NCI-H2107 (cell line): ENCODE data around the gene BCL11B.

Source experiments
- DNase-seq: peaks from one replicate; lab custom pipeline; 2025; lab: John Stamatoyannopoulos, UW

BCL11B gene

GRCh38 chr14:99159341-99160340 is 112.4 kb downstream of the BCL11B start:
- DNase-seq, result no peak

DNA sequence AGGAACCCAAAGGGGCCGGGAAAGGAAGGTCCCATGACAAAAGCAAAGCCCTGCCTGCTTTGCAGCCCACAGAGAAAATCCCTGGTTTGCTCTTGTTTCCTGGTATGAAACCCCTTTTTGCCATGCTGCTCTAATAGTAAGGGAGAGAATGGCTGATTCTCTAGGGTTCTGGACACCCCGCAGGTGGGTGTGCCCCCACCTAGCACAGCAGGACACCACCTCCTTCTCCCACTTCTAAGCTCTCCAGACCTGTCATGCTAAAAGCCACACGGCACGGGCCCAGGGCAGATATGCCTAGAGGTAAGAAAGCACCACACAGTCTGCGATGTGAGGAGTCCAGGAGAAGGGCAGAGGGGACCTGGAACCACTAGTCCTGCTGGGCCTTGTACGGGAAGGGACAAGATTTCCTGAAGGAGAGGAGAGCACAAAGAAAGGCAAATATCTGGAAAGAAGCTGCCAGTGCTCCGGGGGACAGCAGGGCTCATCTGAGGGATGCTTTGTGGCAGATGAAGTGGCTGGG is 113.3 kb downstream of the BCL11B start:
- DNase-seq, result no peak

- DNase-seq, result no peak
These were observed 113.8 kb downstream of the BCL11B start for GRCh38 chr14:99158150-99158549.

- DNase-seq, result no peak
These were observed 114.3 kb downstream of the BCL11B start for GRCh38 chr14:99157676-99158075.

- DNase-seq, result no peak
These were observed 114.8 kb downstream of the BCL11B start for GRCh38 chr14:99157246-99157645.

GRCh38 chr14:99156814-99157213 is 115.2 kb downstream of the BCL11B start:
- no peak for DNase-seq

GRCh38 chr14:99156090-99156425 is 115.9 kb downstream of the BCL11B start:
- no peak for DNase-seq

DNA sequence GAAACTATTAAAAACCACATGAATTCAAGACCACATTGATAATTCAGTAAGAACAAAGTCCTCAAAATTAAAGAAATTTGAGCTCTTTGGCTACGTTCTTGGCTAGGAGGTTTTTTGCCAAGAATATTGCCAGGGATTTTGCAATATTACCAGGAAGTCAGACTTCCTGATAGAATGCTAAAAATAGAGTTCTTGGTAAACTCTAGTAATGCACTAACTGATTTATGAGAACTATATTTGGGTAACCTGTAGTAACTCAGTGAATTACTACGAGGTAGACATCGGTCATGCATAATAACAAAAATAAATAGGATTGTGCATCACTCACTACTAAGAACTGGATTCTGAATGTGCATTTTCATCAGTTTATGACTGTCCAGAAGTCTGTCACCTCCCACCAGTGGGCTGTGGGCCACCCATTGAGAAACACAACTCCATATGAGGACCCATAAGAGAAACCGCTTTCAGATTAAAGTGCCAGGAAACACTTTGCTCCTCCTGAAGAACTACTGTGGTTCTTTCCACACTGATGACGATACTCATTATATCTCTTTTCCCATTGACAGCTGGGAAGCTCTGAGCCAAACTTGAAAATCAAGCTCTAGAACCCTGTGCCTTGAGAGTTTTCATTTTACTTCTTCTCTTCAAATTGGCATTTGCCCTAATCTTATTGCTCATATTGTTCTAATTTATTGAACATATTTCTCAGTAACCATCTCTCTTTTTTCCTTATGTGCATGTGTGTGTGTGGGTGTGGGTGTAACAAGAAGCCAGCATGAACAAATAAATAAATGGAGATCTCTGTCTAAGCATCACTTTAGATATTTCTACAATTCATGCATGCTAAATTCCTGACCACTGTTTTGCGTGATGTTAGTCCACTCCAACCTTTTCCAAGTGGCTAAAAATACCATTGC is 116.6 kb downstream of the BCL11B start:
- no peak for DNase-seq

- no peak for DNase-seq
These were observed 121.8 kb downstream of the BCL11B start for GRCh38 chr14:99150236-99150635.

- no peak for DNase-seq
These were observed 123.0 kb downstream of the BCL11B start for GRCh38 chr14:99148861-99149610.

- DNase-seq, result no peak
These were observed 123.9 kb downstream of the BCL11B start for GRCh38 chr14:99148131-99148530.

- no peak for DNase-seq
These were observed 124.6 kb downstream of the BCL11B start for GRCh38 chr14:99147366-99147740.

DNA sequence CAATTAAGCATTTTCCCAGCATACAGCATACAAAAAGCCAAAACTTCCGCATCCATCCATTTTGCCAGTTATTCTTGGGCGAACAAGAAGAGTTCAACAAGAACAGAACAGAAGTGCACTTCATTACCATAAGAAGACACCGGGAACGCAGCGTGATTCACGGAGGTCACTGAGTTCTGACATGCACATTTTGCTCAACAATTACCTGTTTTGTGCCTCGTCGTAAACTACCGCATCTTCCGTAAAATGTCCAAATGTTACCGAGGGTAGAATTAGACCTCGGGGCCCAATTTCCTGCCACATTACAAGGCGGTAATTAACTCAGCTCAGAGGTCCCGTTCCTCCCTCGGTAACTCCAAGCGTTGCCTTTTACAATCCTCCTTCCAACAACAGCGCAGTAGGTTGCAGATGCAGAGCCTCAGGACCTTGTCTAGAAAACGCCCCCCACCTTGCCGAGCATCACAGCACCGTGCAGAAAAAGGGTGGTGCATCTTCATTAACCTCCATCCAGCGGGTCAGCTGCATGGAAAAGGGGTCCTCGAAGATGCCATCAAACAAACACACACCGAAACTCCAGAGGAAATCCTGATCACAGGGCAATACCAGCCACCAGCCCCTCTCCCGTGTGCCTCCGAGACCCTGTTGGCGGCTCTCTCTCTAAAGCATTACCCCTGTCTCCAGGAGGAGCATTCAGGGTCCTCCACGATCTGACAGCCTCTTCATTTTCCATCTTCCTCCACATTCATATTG is 125.2 kb downstream of the BCL11B start:
- no peak for DNase-seq

DNA sequence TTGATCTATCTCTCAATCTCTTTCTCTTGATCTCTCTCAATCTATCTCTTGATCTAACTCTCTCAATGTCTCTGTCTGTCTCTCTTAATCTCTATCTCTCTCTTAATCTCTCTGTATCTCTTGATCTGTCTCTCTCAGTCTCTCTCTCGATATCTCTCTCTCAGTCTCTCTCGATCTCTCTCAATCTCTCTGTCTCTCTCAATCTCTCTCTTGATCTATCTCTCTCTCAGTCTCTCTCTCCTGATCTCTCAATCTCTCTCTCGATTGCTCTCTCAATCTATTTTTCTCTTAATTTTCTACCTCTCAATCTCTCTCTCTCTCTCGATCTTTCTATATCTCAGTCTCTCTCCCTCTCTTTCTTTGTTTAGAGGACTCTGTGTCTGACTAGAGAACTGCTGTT is 126.7 kb downstream of the BCL11B start:
- DNase-seq, result no peak

GRCh38 chr14:99143793-99144192 is 128.2 kb downstream of the BCL11B start:
- DNase-seq, result no peak

DNA sequence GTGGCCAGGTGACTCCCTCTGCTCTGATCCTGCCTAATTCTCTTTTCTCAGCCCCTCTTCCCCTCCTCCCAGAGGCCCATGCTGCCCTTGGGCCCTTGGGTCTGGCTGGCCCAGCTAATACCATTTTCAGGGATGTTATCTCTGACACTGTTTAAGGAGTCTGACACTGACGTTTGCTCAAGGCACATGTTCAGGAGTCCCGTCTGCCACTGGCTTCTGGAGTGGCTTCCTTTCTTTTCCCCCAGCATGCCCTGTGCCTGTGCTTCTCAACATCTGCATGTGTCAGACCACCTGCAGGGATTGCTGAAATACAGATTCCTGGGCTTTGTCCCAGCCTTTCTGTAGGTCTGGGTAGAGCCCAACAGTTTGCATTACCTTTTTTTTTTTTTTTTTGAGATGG is 128.9 kb downstream of the BCL11B start:
- DNase-seq, result no peak

- DNase-seq, result no peak
These were observed 130.8 kb downstream of the BCL11B start for GRCh38 chr14:99141236-99141635.

- no peak for DNase-seq
These were observed 132.8 kb downstream of the BCL11B start for GRCh38 chr14:99138999-99139865.

DNA sequence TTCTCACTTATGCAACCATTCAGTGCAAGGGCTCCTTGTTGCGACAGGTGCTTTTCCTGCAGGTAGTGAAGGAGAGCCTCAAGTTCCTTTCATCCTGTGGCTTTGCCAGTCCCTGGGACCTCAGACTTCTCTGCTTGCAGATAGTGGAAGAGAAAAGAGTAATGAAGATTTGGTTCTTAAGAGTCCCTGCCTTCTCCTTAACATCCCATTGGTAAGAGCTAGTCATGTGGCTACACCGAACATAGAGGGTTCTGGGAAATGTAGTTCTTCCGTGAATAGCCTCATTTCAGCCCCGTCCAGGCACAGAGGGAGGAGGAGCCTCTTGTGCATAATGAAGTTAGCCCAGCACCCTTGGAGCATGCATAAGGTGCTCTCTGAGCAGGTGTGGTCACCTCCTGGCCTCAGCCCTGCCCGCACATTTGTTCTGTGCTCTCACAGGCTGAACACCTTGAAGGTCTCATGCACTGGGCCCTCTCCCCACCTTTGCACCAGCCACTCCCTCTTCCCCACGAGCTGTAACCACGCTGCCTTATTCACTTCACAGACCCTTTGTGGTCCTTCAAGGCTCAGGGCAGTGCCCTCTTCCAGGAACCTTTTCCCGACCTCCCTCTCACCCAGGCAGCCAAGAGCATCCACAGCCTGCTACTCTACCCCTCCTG is 134.0 kb downstream of the BCL11B start:
- DNase-seq, result no peak
